K562 (cell line): ENCODE data around the gene MTG1. TPM values are rescaled to one million over a fixed set of nuclear protein-coding genes. Genes with fewer than 3 reads are reported as not detected.

Source experiments
- ATAC-seq: fragments of 200-7000 bp; cut with Tn5 transposase; 3 replicates; pipeline ENCODE4 v1.9.1; 2020; ENCODE audit warnings: moderate library complexity
- BruUV-seq: library from RNA; stranded (reverse); fragments of 400-500 nt; replicated peaks from 2 replicates; lab custom pipeline; 2021; lab: Mats Ljungman, UMichigan
- CTCF ChIA-PET: fragments of 300-600 bp; formaldehyde crosslinking; extraction: SDS; loops from one replicate; lab custom pipeline; 2021; ENCODE audit warnings: low intra/inter-chr PET ratio; lab: Yijun Ruan, JAX
- POLR2A ChIA-PET: fragments of 300-600, 350-650 bp; sonication (Branson Sonifier 250); formaldehyde crosslinking; extraction: SDS; loops from one replicate; lab custom pipeline; 2021; ENCODE audit warnings: antibody characterized with exemption, inconsistent platforms; lab: Yijun Ruan, JAX
- DNase-seq, 4 experiments: peaks; one replicate each; pipeline versions ENCODE4 v3.0.0 to v3.0.0-alpha.2; 2011 to 2018; ENCODE audit warnings: low spot score in 3 of 4, mixed read lengths in 3 of 4; ENCODE audit errors: extremely low read depth in 1 of 4
- FAIRE-seq: peaks from 2 replicates; lab custom pipeline; 2011; peaks lifted over from hg19 to GRCh38; lab: Jason Lieb, UNC
- H2AFZ ChIP-seq: 2 replicates; pipeline ENCODE4 v1.6.0; 2011; ENCODE audit warnings: low read depth, low read length, control low read depth, inconsistent platforms
- H3K27ac ChIP-seq: fragments of 200-600 bp; 3 replicates; pipeline ENCODE4 v1.8.0; 2011; ENCODE audit warnings: low read depth, mild to moderate bottlenecking, control low read depth, inconsistent platforms, low read length, moderate library complexity, mixed read lengths; ENCODE audit errors: extremely low read depth
- H3K27me3 ChIP-seq, 2 experiments: fragments of 300-600 bp in 1 of 2; 2 replicates in 1 of 2; 3 replicates in 1 of 2; pipeline versions ENCODE4 v1.6.0 to v1.8.0; 2011; ENCODE audit warnings: inconsistent platforms in 2 of 2, low read length in 2 of 2, mild to moderate bottlenecking in 1 of 2, mixed read lengths in 1 of 2, moderate library complexity in 1 of 2; ENCODE audit not compliant: control insufficient read depth in 2 of 2, insufficient read depth in 2 of 2
- H3K36me3 ChIP-seq: fragments of 300-600 bp; 3 replicates; pipeline ENCODE4 v1.8.0; 2011; ENCODE audit warnings: mild to moderate bottlenecking, low read length, inconsistent platforms; ENCODE audit not compliant: control insufficient read depth, insufficient read depth
- H3K4me1 ChIP-seq, 2 experiments: fragments of 200-600 bp in 1 of 2; replicated peaks in 1 of 2; 2 replicates in 1 of 2; 3 replicates in 1 of 2; pipeline versions ENCODE4 v1.5.1 to v1.8.0; 2011; ENCODE audit warnings: inconsistent platforms in 2 of 2, low read length in 2 of 2, mild to moderate bottlenecking in 1 of 2, mixed read lengths in 1 of 2, moderate library complexity in 1 of 2; ENCODE audit not compliant: control insufficient read depth in 2 of 2, insufficient read depth in 2 of 2
- H3K4me2 ChIP-seq: 2 replicates; pipeline ENCODE4 v1.6.1; 2011; ENCODE audit warnings: low read length, control low read depth, inconsistent platforms, mixed read lengths; ENCODE audit not compliant: insufficient read depth
- H3K4me3 ChIP-seq: fragments of 200-600 bp; sonication (generic), shearing (Covaris generic); 2 replicates; pipeline ENCODE4 v1.5.1; 2016; ENCODE audit warnings: control low read depth, inconsistent platforms
- H3K79me2 ChIP-seq: fragments of 200-600 bp; 3 replicates; pipeline ENCODE4 v1.8.0; 2011; ENCODE audit warnings: low read length, inconsistent platforms; ENCODE audit not compliant: control insufficient read depth, insufficient read depth
- H3K9ac ChIP-seq, 2 experiments: 2 replicates each; pipeline versions ENCODE4 v1.6.0 to v1.6.1; 2011; ENCODE audit warnings: low read depth in 2 of 2, low read length in 2 of 2, control low read depth in 1 of 2, inconsistent platforms in 1 of 2, mild to moderate bottlenecking in 1 of 2, mixed read lengths in 1 of 2; ENCODE audit not compliant: insufficient read depth in 1 of 2
- H3K9me1 ChIP-seq: one replicate; pipeline ENCODE4 v1.6.0; 2011; ENCODE audit warnings: inconsistent platforms, mild to moderate bottlenecking, low read length, moderate library complexity; ENCODE audit not compliant: control insufficient read depth, insufficient read depth
- H3K9me3 ChIP-seq: replicated peaks from 2 replicates; pipeline ENCODE4 v1.5.1; 2011; ENCODE audit warnings: low read depth, low read length, inconsistent platforms; ENCODE audit not compliant: control insufficient read depth, insufficient read depth
- H4K20me1 ChIP-seq: replicated peaks from 2 replicates; pipeline ENCODE4 v1.6.1; 2011; ENCODE audit warnings: low read length, inconsistent platforms, mixed read lengths; ENCODE audit not compliant: control insufficient read depth, insufficient read depth
- BRCA1 ChIP-seq, 2 experiments: fragments of 450-650 bp in 1 of 2; sonication (generic) in 1 of 2; formaldehyde crosslinking in 1 of 2; IDR thresholded peaks; 2 replicates each; pipeline versions ENCODE4 v1.5.0 to v1.6.1; 2017 to 2020; ENCODE audit warnings: mild to moderate bottlenecking in 1 of 2, missing genetic modification reagents in 1 of 2
- MLLT1 ChIP-seq, 2 experiments: fragments of 450-650 bp; IDR thresholded peaks; 2 replicates each; pipeline ENCODE4 v1.6.1; 2016
- OTX1 ChIP-seq: fragments of 450-650 bp; formaldehyde crosslinking; IDR thresholded peaks from 2 replicates; pipeline ENCODE4 v1.4.0; 2022; ENCODE audit warnings: mild to moderate bottlenecking
- SMARCE1 ChIP-seq: fragments of 450-650 bp; IDR thresholded peaks from 2 replicates; pipeline ENCODE4 v1.7.1; 2016; ENCODE audit warnings: mild to moderate bottlenecking
- SOX6 ChIP-seq: fragments of 450-650 bp; IDR thresholded peaks from 2 replicates; pipeline ENCODE4 v1.6.1; 2014; ENCODE audit warnings: mild to moderate bottlenecking
- USF2 ChIP-seq: sonication (generic); formaldehyde crosslinking; IDR thresholded peaks from 2 replicates; pipeline ENCODE4 v1.5.0; 2020; ENCODE audit warnings: missing genetic modification reagents
- ZNF197 ChIP-seq: fragments of 200-800 bp; sonication (Bioruptor generic); IDR thresholded peaks from 2 replicates; pipeline ENCODE4 v1.6.1; 2016; ENCODE audit warnings: low read depth, missing genetic modification characterization, missing compliant biosample characterization
- WGBS: fragments of 100-300 bp; shearing (Covaris generic); methylation state at CpG from one replicate; pipeline ENCODE4 v1.1.6; 2016; ENCODE audit warnings: low coverage, mixed read lengths; ENCODE audit not compliant: insufficient coverage; ENCODE audit errors: missing lambda C conversion rate; 5-methylcytosine and 5-hydroxymethylcytosine counted together
- in situ Hi-C: fragments of 300-500 bp; cut with MboI; formaldehyde crosslinking; loops from 4 replicates; pipeline ENCODE4 v1.15.0; 2018; ENCODE audit warnings: inconsistent platforms, mixed read lengths
- intact Hi-C: fragments of 100-400 bp; cut with micrococcal nuclease; formaldehyde crosslinking; loops from 2 replicates; pipeline ENCODE4 v1.14.2; 2022
- polyA plus RNA-seq, 8 experiments: library from polyadenylated mRNA; depleted of rRNA in 4 of 8; stranded (reverse) in 5 of 8; unstranded in 3 of 8; fragments of >200 nt; fragmentation: Nextera tagmentation in 2 of 8; fragmentation: Illumina TruSeq in 1 of 8; extraction: Ambion mirVana in 2 of 8; extraction: Trizol in 1 of 8; gene quantifications; 2 replicates each; pipeline versions ENCODE4 v1.2.1 to v1.2.3, GENCODE V29; 2011 to 2014; ENCODE audit warnings: inconsistent platforms in 1 of 8, missing spikeins in 1 of 8
- total RNA-seq, 7 experiments: library from RNA; depleted of rRNA in 6 of 7; stranded (reverse); fragments of >200 nt in 6 of 7; fragmentation: Illumina TruSeq in 2 of 7; extraction: Trizol in 2 of 7; gene quantifications; 2 replicates each; pipeline versions ENCODE4 v1.2.1 to v1.2.3, GENCODE V29; 2011 to 2021; ENCODE audit warnings: low replicate concordance in 1 of 7
- TF ChIP-seq, protein P1 (sequence below): sonication (generic); formaldehyde crosslinking; IDR thresholded peaks from 2 replicates; pipeline ENCODE4 v1.8.0; 2022; ENCODE audit warnings: mild to moderate bottlenecking, missing genetic modification reagents
- TF ChIP-seq, protein P2 (sequence below): fragments of 250-450 bp; sonication (Bioruptor Pico); IDR thresholded peaks from 2 replicates; pipeline ENCODE4 v1.4.0; 2020; ENCODE audit warnings: borderline replicate concordance

MTG1 gene
- total and polyA plus RNA-seq, 9 of the 15 experiments (the other 6 are each of a cell fraction or from before 2014, with no cell fraction given), result 2.8 to 28.2 (median 15.4) TPM

DNA sequence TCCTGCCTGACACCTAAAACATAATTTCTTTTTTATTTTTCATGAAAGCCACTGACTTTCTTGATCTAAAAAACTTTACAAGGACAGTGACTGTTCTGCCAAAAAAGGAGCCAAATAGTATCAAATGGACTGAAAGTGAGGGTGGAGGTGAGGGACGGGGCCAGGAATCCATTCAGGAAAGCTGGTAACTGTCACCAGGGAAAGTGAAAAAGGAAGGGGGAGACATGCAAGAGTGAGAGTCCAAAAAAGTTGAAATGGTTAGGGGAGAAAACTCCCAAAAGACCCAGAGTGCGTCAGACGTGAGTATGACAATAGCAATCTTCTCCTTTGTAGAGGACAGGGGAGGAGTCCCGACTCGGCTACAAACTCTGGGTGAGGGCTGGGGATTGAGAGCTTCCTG lies 49.7 kb upstream of the MTG1 start:
- no peak for DNase-seq
- no peak overlapping the region for H2AFZ ChIP-seq
- TF ChIP-seq OTX1, result no peak
- TF ChIP-seq, protein P1, sequence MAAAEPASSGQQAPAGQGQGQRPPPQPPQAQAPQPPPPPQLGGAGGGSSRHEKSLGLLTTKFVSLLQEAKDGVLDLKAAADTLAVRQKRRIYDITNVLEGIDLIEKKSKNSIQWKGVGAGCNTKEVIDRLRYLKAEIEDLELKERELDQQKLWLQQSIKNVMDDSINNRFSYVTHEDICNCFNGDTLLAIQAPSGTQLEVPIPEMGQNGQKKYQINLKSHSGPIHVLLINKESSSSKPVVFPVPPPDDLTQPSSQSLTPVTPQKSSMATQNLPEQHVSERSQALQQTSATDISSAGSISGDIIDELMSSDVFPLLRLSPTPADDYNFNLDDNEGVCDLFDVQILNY (CRISPR knock-in tag), result no peak
- TF ChIP-seq SMARCE1, result no peak
- TF ChIP-seq, all 486 proteins: peak for 0
- Histone ChIP-seq H3K4me2 (no peak overlapping the region), H3K9me1 (no peaks in the 10 kb centered on the region), H3K79me2 (no peaks in the 10 kb centered on the region), H3K9ac (no peak overlapping the region), H3K4me1 (peaks cover 9 to 25% of the 10 kb centered on the region in 2 experiments; a peak in 4 of 5 replicates), H3K9me3 (no peaks in the 10 kb centered on the region), H4K20me1 (no peaks in the 10 kb centered on the region), H3K27ac (no peak overlapping the region), H3K36me3 (no peaks in the 10 kb centered on the region), H3K4me3 (no peak overlapping the region), H3K27me3 (no peaks in the 10 kb centered on the region; a peak in 2 of 5 replicates)
- intact Hi-C loops (no loop called here), in situ Hi-C loops (no loop called here)
- ChIA-PET CTCF (no interaction called here), POLR2A (no interaction called here)
- ATAC-seq (no peak), FAIRE-seq (no peak)
- 73% methylated on average over 5 of the region's 5 CpGs for WGBS
- BruUV-seq, result no TSS peak

- no peak overlapping the region for H3K27ac ChIP-seq
- H3K9me1 ChIP-seq, result no peaks in the 10 kb centered on the region
- BruUV-seq, result no TSS peak
- FAIRE-seq (no peak), ATAC-seq (no peak), DNase-seq (no peak)
- no peak overlapping the region for H3K4me3 ChIP-seq
- WGBS, result 69% methylated on average over 7 of the region's 11 CpGs
- H3K36me3 ChIP-seq, result no peaks in the 10 kb centered on the region
- intact Hi-C loops, result no loop called here
- CTCF ChIA-PET, result no interaction called here
- no peak for TF ChIP-seq ZNF197
- TF ChIP-seq, protein P2, sequence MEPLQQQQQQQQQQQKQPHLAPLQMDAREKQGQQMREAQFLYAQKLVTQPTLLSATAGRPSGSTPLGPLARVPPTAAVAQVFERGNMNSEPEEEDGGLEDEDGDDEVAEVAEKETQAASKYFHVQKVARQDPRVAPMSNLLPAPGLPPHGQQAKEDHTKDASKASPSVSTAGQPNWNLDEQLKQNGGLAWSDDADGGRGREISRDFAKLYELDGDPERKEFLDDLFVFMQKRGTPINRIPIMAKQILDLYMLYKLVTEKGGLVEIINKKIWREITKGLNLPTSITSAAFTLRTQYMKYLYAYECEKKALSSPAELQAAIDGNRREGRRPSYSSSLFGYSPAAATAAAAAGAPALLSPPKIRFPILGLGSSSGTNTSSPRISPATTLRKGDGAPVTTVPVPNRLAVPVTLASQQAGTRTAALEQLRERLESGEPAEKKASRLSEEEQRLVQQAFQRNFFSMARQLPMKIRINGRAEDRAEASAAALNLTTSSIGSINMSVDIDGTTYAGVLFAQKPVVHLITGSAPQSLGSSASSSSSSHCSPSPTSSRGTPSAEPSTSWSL (CRISPR knock-in tag), result no peak
- TF ChIP-seq BRCA1 (IDR thresholded peaks at IDR 0.05), result no peak
- TF ChIP-seq BRCA1 (CRISPR knock-in tag; IDR thresholded peaks at IDR 0.05), result no peak
- no peak for TF ChIP-seq MLLT1 (IDR thresholded peaks at IDR 0.05)
- TF ChIP-seq USF2 (CRISPR knock-in tag), result no peak
- no peak for TF ChIP-seq SOX6
- in situ Hi-C loops, result no loop called here
- no peaks in the 10 kb centered on the region for H3K9me3 ChIP-seq
- H2AFZ ChIP-seq, result no peak overlapping the region
- POLR2A ChIA-PET, result no interaction called here
- no peak overlapping the region for H3K9ac ChIP-seq
- H3K79me2 ChIP-seq, result no peaks in the 10 kb centered on the region
- H3K4me1 ChIP-seq, result peaks cover 9 to 42% of the 10 kb centered on the region in 2 experiments; a peak in 4 of 5 replicates
- no peaks in the 10 kb centered on the region; a peak in 1 of 5 replicates for H3K27me3 ChIP-seq
- H4K20me1 ChIP-seq, result no peaks in the 10 kb centered on the region
- no peak overlapping the region for H3K4me2 ChIP-seq
These were observed 47.5 kb upstream of the MTG1 start for GRCh38 chr10:133346413-133346812.
